GM12865 (cell line): ENCODE results near the gene PER3.

ENCODE experiments used
- DNase-seq: peaks from one replicate; pipeline ENCODE4 v3.0.0; 2010; ENCODE audit warnings: low read depth
- H3K4me3 ChIP-seq: 2 replicates; pipeline ENCODE4 v1.5.1; 2011; ENCODE audit warnings: mild to moderate bottlenecking, low read depth, low read length, control low read depth
- CTCF ChIP-seq: IDR thresholded peaks from 2 replicates; pipeline ENCODE4 v1.5.1; 2011; ENCODE audit warnings: low read length, control low read depth, low read depth, inconsistent platforms; ENCODE audit not compliant: insufficient read depth; ENCODE audit errors: missing control alignments

Gene PER3

GRCh38 chr1:7826363-7826762 lies 42.3 kb downstream of the PER3 start:
- no peak overlapping the region for H3K4me3 ChIP-seq
- DNase-seq = no peak
- no peak for TF ChIP-seq CTCF

- no peak overlapping the region for H3K4me3 ChIP-seq
- no peak for TF ChIP-seq CTCF
- no peak for DNase-seq
These were observed 43.2 kb downstream of the PER3 start for GRCh38 chr1:7827126-7827955.

GRCh38 chr1:7831458-7831857 lies 47.4 kb downstream of the PER3 start:
- TF ChIP-seq CTCF = no peak
- H3K4me3 ChIP-seq = no peak overlapping the region

GRCh38 chr1:7833035-7833434 lies 48.9 kb downstream of the PER3 start:
- H3K4me3 ChIP-seq = no peak overlapping the region
- DNase-seq = no peak
- no peak for TF ChIP-seq CTCF

More at GRCh38 chr1:7831458-7831857, 47.4 kb downstream of the PER3 start:
- DNase-seq = no peak

- no peak for DNase-seq
- TF ChIP-seq CTCF = no peak
- H3K4me3 ChIP-seq = no peak overlapping the region
These were observed 54.6 kb downstream of the PER3 start for GRCh38 chr1:7838714-7839113.

- no peak for DNase-seq
- H3K4me3 ChIP-seq = no peak overlapping the region
- no peak for TF ChIP-seq CTCF
These were observed 55.4 kb downstream of the PER3 start for GRCh38 chr1:7839526-7839925.

- DNase-seq = peak; percentile 61
- TF ChIP-seq CTCF = no peak
- H3K4me3 ChIP-seq = no peak overlapping the region
These were observed 58.4 kb downstream of the PER3 start for GRCh38 chr1:7842517-7842916.
